H1 (cell line): ENCODE measurements around the gene PLCB3. TPM values are rescaled to one million over a fixed set of nuclear protein-coding genes. Genes with fewer than 3 reads are reported as not detected.

ENCODE experiments used
- CTCF ChIA-PET: fragments of 300-600 bp; sonication (Branson Sonifier 250); formaldehyde crosslinking; loops from one replicate; lab custom pipeline; 2021; ENCODE audit not compliant: partially characterized antibody; lab: Charles Lee
- POLR2A ChIA-PET: fragments of 300-600 bp; sonication (Branson Sonifier 250); formaldehyde crosslinking; loops from one replicate; lab custom pipeline; 2021; ENCODE audit warnings: inconsistent platforms; ENCODE audit not compliant: partially characterized antibody; lab: Charles Lee
- DNase-seq, 2 experiments: peaks; one replicate each; pipeline versions ENCODE4 v3.0.0 to v3.0.0-alpha.2; 2010 to 2022; ENCODE audit warnings: low spot score in 2 of 2, low read depth in 1 of 2, mixed read lengths in 1 of 2
- FAIRE-seq: peaks from 2 replicates; lab custom pipeline; 2011; peaks lifted over from hg19 to GRCh38; lab: Jason Lieb, UNC
- H2AFZ ChIP-seq: 2 replicates; pipeline ENCODE4 v1.8.1; 2012; ENCODE audit warnings: low read length, inconsistent platforms
- H2AK5ac ChIP-seq: 2 replicates; pipeline ENCODE4 v1.6.1; 2013; ENCODE audit warnings: low read depth, low read length
- H2BK120ac ChIP-seq: replicated peaks from 2 replicates; pipeline ENCODE3; 2013; ENCODE audit warnings: low read depth, low read length, inconsistent platforms
- H2BK12ac ChIP-seq: 2 replicates; pipeline ENCODE4 v1.6.1; 2013; ENCODE audit warnings: low read depth, low read length
- H2BK15ac ChIP-seq: 2 replicates; pipeline ENCODE4 v1.6.1; 2013; ENCODE audit warnings: low read length
- H2BK20ac ChIP-seq: 2 replicates; pipeline ENCODE4 v1.6.1; 2013; ENCODE audit warnings: low read length
- H2BK5ac ChIP-seq: 2 replicates; pipeline ENCODE4 v1.6.1; 2013; ENCODE audit warnings: low read depth, low read length
- H3K14ac ChIP-seq: 2 replicates; pipeline ENCODE4 v1.6.1; 2013; ENCODE audit warnings: inconsistent platforms; ENCODE audit not compliant: insufficient read length
- H3K18ac ChIP-seq: 2 replicates; pipeline ENCODE4 v1.6.1; 2013; ENCODE audit warnings: low read length; ENCODE audit errors: extremely low read depth
- H3K23ac ChIP-seq: 2 replicates; pipeline ENCODE4 v1.6.1; 2013; ENCODE audit warnings: inconsistent platforms; ENCODE audit not compliant: insufficient read length
- H3K23me2 ChIP-seq: 2 replicates; pipeline ENCODE4 v1.6.1; 2013; ENCODE audit warnings: low read depth, low read length
- H3K27ac ChIP-seq: 2 replicates; pipeline ENCODE4 v1.6.1; 2011; ENCODE audit warnings: low read depth, low read length, inconsistent platforms
- H3K27me3 ChIP-seq, 4 experiments: replicated peaks in 1 of 4; 1 replicate in 1 of 4; 2 replicates in 3 of 4; pipeline versions ENCODE4 v1.6.1 to v1.8.1; 2011 to 2013; ENCODE audit warnings: low read length in 3 of 4, mild to moderate bottlenecking in 3 of 4, inconsistent platforms in 2 of 4, mixed read lengths in 2 of 4, moderate library complexity in 1 of 4; ENCODE audit not compliant: control insufficient read depth in 3 of 4, insufficient read depth in 3 of 4; ENCODE audit errors: extremely low read depth in 1 of 4
- H3K36me3 ChIP-seq, 4 experiments: 2 replicates each; pipeline versions ENCODE4 v1.6.1 to v1.8.1; 2011 to 2013; ENCODE audit warnings: mild to moderate bottlenecking in 4 of 4, low read length in 3 of 4, moderate library complexity in 2 of 4, control low read depth in 1 of 4, inconsistent platforms in 1 of 4; ENCODE audit not compliant: insufficient read depth in 4 of 4, control insufficient read depth in 2 of 4
- H3K4ac ChIP-seq: replicated peaks from 2 replicates; pipeline ENCODE3; 2013; ENCODE audit warnings: low read length, low read depth, mixed read lengths, inconsistent platforms; ENCODE audit not compliant: insufficient read length
- H3K4me1 ChIP-seq, 4 experiments: replicated peaks in 1 of 4; 1 replicate in 1 of 4; 2 replicates in 3 of 4; pipeline versions ENCODE4 v1.6.1 to v1.8.1; 2011 to 2013; ENCODE audit warnings: low read length in 3 of 4, inconsistent platforms in 2 of 4, mixed read lengths in 1 of 4; ENCODE audit not compliant: insufficient read depth in 4 of 4, control insufficient read depth in 3 of 4
- H3K4me2 ChIP-seq, 2 experiments: 2 replicates each; pipeline versions ENCODE4 v1.6.1 to v1.8.1; 2011 to 2013; ENCODE audit warnings: low read depth in 2 of 2, low read length in 2 of 2, control low read depth in 1 of 2, inconsistent platforms in 1 of 2, mild to moderate bottlenecking in 1 of 2; ENCODE audit not compliant: insufficient read depth in 1 of 2
- H3K4me3 ChIP-seq, 4 experiments: fragments of 200-600, 300-600 bp in 1 of 4; sonication (generic), shearing (Covaris generic), sonication (Bioruptor Twin) in 1 of 4; 2 replicates each; pipeline versions ENCODE4 v1.5.1 to v1.8.1; 2011 to 2016; ENCODE audit warnings: low read length in 4 of 4, low read depth in 3 of 4, control low read depth in 2 of 4, inconsistent platforms in 2 of 4, mild to moderate bottlenecking in 2 of 4, mixed read lengths in 1 of 4, moderate library complexity in 1 of 4; ENCODE audit not compliant: insufficient read depth in 2 of 4; ENCODE audit errors: extremely low read depth in 1 of 4
- H3K56ac ChIP-seq: replicated peaks from 2 replicates; pipeline ENCODE3; 2013; ENCODE audit warnings: low read depth, mild to moderate bottlenecking, mixed read lengths, low read length, inconsistent platforms; ENCODE audit not compliant: insufficient read length
- H3K79me1 ChIP-seq: 2 replicates; pipeline ENCODE4 v1.6.1; 2013; ENCODE audit warnings: low read depth, low read length, control low read depth
- H3K79me2 ChIP-seq, 2 experiments: 2 replicates each; pipeline versions ENCODE4 v1.6.1 to v1.8.1; 2012 to 2013; ENCODE audit warnings: low read length in 2 of 2, mild to moderate bottlenecking in 2 of 2, inconsistent platforms in 1 of 2; ENCODE audit not compliant: insufficient read depth in 2 of 2, control insufficient read depth in 1 of 2
- H3K9ac ChIP-seq, 4 experiments: replicated peaks in 1 of 4; 1 replicate in 1 of 4; 2 replicates in 3 of 4; pipeline versions ENCODE4 v1.6.1 to v1.8.1; 2011 to 2013; ENCODE audit warnings: low read depth in 3 of 4, low read length in 3 of 4, control low read depth in 2 of 4, mild to moderate bottlenecking in 2 of 4, moderate library complexity in 2 of 4, inconsistent platforms in 1 of 4; ENCODE audit errors: extremely low read depth in 1 of 4
- H3K9me3 ChIP-seq, 2 experiments: 2 replicates each; pipeline versions ENCODE4 v1.6.1 to v1.8.1; 2012 to 2013; ENCODE audit warnings: mild to moderate bottlenecking in 2 of 2, moderate library complexity in 2 of 2, control low read depth in 1 of 2, inconsistent platforms in 1 of 2, low read depth in 1 of 2, low read length in 1 of 2, mixed read lengths in 1 of 2; ENCODE audit not compliant: insufficient read depth in 2 of 2
- H4K20me1 ChIP-seq, 2 experiments: replicated peaks in 1 of 2; 2 replicates each; pipeline versions ENCODE3 to v1.8.1; 2011 to 2013; ENCODE audit warnings: inconsistent platforms in 2 of 2, low read length in 2 of 2, mild to moderate bottlenecking in 1 of 2; ENCODE audit not compliant: insufficient read depth in 2 of 2, control insufficient read depth in 1 of 2
- H4K5ac ChIP-seq: 2 replicates; pipeline ENCODE4 v1.6.1; 2013; ENCODE audit warnings: low read length, low read depth, mixed read lengths, inconsistent platforms; ENCODE audit not compliant: insufficient read length
- H4K8ac ChIP-seq: 2 replicates; pipeline ENCODE4 v1.8.0; 2013; ENCODE audit warnings: mild to moderate bottlenecking, moderate library complexity, low read length, inconsistent platforms; ENCODE audit not compliant: insufficient read depth; ENCODE audit errors: extremely low read depth
- H4K91ac ChIP-seq: replicated peaks from 2 replicates; pipeline ENCODE3; 2013; ENCODE audit warnings: low read length, mixed read lengths, inconsistent platforms; ENCODE audit not compliant: insufficient read length
- BACH1 ChIP-seq: IDR thresholded peaks from 2 replicates; pipeline ENCODE4 v1.6.1; 2012; ENCODE audit warnings: low read length, improper control_type of control experiment
- KDM1A ChIP-seq: fragments of 200-600, 300-600 bp; sonication (generic); IDR thresholded peaks from 2 replicates; pipeline ENCODE4 v1.7.1; 2016; ENCODE audit warnings: mild to moderate bottlenecking, low read length, borderline replicate concordance
- TEAD4 ChIP-seq: IDR thresholded peaks from 2 replicates; pipeline ENCODE4 v1.6.1; 2012; ENCODE audit warnings: low read depth, low read length, inconsistent platforms, mixed read lengths
- WGBS, 2 experiments: shearing (Covaris generic) in 1 of 2; methylation state at CpG; one replicate each; pipeline versions ENCODE4 v1.1.6 to v1.1.7; 2013 to 2015; ENCODE audit warnings: low lambda C conversion rate in 2 of 2, mixed read lengths in 2 of 2, inconsistent platforms in 1 of 2, low coverage in 1 of 2, missing lambda C conversion rate in 1 of 2; ENCODE audit not compliant: insufficient replicate concordance in 2 of 2, insufficient coverage in 1 of 2, insufficient read length in 1 of 2; ENCODE audit errors: extremely low coverage in 1 of 2, missing lambda C conversion rate in 1 of 2; 5-methylcytosine and 5-hydroxymethylcytosine counted together
- polyA plus RNA-seq, 7 experiments: library from polyadenylated mRNA; depleted of rRNA in 3 of 7; stranded (reverse) in 5 of 7; unstranded in 2 of 7; fragments of >200 nt in 5 of 7; fragments of 200-250 nt in 2 of 7; gene quantifications; 1 replicate in 5 of 7; 2 replicates in 1 of 7; 4 replicates in 1 of 7; pipeline versions ENCODE4 v1.2.1 to v1.2.3, GENCODE V29; 2011 to 2013; ENCODE audit warnings: missing spikeins in 2 of 7, mixed read lengths in 2 of 7
- total RNA-seq: library from RNA; stranded (reverse); fragmentation: NEBNext Ultra II Directional; extraction: Animal tissue kit (Norgen Biotek cat#: 25700); gene quantifications from 2 replicates; pipeline ENCODE4 v1.2.1, GENCODE V29; 2021

Gene PLCB3
- total and polyA plus RNA-seq, 2 of the 8 experiments (the other 6 are each of a cell fraction or from before 2014, with no cell fraction given) = 47.2 to 104 TPM

DNA sequence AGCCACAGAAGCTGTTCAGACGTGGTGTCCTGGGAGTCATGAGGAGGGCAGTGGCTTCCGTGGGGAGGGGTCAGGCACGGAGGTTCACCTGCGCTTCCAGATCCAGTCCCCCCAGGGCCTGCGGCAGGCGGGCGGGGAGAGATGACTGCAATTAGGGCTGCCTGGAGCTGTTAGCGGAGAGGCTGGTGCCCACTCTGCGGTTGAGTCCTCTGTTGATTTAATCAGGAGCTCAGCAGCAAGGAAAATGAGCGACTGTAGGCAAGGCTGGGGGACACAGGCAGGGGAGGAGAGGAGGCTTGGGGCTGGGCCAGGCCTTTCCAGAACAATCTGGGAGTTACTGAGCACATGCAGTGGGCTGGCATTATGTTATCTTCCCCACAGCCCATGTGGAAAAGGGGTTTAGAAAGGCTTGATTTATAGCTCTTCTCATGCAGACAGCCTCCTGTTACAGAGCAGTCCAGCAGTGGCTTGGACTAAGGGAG lies 13.1 kb downstream of the PLCB3 start:
- H2BK5ac ChIP-seq = no peak overlapping the region
- no peak overlapping the region for H3K4me3 ChIP-seq
- H3K4me2 ChIP-seq = no peak overlapping the region
- peaks cover 4 to 15% of the 10 kb centered on the region in 2 experiments for H4K20me1 ChIP-seq
- no peaks in the 10 kb centered on the region for H3K79me1 ChIP-seq
- DNase-seq = no peak
- no peak overlapping the region for H2BK12ac ChIP-seq
- no peak overlapping the region for H4K91ac ChIP-seq
- H3K79me2 ChIP-seq = no peaks in the 10 kb centered on the region
- no peak overlapping the region for H2AFZ ChIP-seq
- H3K9ac ChIP-seq = no peak overlapping the region
- no peak overlapping the region for H3K4ac ChIP-seq
- H3K27me3 ChIP-seq = no peaks in the 10 kb centered on the region
- POLR2A ChIA-PET = interaction anchor here (0.6 to 11.9 kb wide), 9 partner anchors 8 to 94 kb away, joined by 3 to 352 read pairs (median 4); partner anchors contain the start of genes FKBP2, PLCB3 and PPP1R14B
- no peak overlapping the region for H2BK120ac ChIP-seq
- H2AK5ac ChIP-seq = no peak overlapping the region
- no peaks in the 10 kb centered on the region for H3K9me3 ChIP-seq
- no peak overlapping the region for H3K14ac ChIP-seq
- no peak for FAIRE-seq
- peak overlapping the region; percentile 71; the same call in 1 of the 2 replicates for H4K8ac ChIP-seq
- no peak overlapping the region for H4K5ac ChIP-seq
- CTCF ChIA-PET = interaction anchor here (0.6 to 8.5 kb wide), 9 partner anchors 8 to 91 kb away, joined by 3 to 102 read pairs (median 7); partner anchors contain the start of genes CATSPERZ, PLCB3 and PPP1R14B
- peaks cover 17 to 66% (median 32%) of the 10 kb centered on the region in 4 experiments for H3K36me3 ChIP-seq
- H2BK20ac ChIP-seq = no peak overlapping the region
- peaks cover 0 to 11% (median 4%) of the 10 kb centered on the region in 4 experiments; a peak in 5 of 7 replicates for H3K4me1 ChIP-seq
- no peak overlapping the region for H3K23ac ChIP-seq
- TF ChIP-seq TEAD4 (no peak), KDM1A (no peak), BACH1 (no peak)
- no peak overlapping the region for H3K18ac ChIP-seq
- no peak overlapping the region for H2BK15ac ChIP-seq
- H3K56ac ChIP-seq = no peak overlapping the region
- 93% methylated on average over 10 of the region's 10 CpGs; no CpG with 5 or more reads in 1 of the 2 experiments for WGBS, 2 experiments
- H3K27ac ChIP-seq = no peak overlapping the region
- H3K23me2 ChIP-seq = peaks cover 2% of the 10 kb centered on the region; the same call in 1 of the 2 replicates
